ENCODE data around the gene UPF1. TPM values are rescaled to one million over a fixed set of nuclear protein-coding genes. Genes with fewer than 3 reads are reported as not detected.
A peak's percentile ranks its signal among the peaks of the same experiment; 100 is the strongest.

The UPF1 gene
- total and polyA plus RNA-seq, 10 donors: 31.2 to 161 (median 84.4) TPM

DNA sequence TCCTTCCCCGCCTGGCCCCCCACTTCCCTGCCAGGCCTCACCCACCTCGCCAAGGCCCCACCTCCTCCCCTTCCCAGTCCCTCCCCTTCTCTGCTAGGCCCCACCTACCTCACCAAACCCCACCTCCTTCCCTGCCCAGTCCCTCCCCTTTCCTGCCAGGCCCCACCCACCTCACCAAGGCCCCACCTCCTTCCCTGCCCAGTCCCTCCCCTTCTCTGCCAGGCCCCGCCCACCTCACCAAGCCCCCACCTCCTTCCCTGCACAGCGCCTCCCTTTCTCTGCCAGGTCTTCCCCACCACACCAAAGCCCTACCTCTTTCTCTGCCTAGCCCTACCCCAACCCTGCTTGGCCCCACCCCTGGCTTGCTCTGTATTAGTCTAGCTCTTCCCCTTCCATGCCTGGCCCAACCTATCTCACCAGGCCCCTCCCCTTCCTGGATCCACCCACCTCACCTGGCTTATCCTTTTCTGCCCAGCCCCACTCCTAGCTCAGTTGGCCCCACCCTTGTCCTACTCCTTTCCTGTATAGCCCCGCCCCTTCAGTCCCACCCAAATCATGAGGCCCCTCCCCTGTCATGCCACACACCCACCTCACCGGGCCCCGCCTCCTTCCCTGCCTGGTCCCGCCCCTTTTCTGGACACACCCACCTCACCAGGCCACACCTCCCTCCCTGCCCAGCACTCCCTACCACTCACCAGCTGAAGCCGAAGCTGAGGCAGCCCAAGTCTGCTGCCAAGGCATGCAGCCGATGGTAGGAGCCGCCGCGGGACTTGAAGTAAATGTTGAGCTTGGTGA is 48.0 kb downstream of the UPF1 start:
- Histone ChIP-seq H3K27me3 (replicated peaks in 1 of 7) (no peaks in the 10 kb centered on the region), H3K9me3 (peaks cover 0 to 6% (median 0%) of the 10 kb centered on the region in 8 donors), H3K36me3 (no peaks in the 10 kb centered on the region), H3K27ac (no peak overlapping the region), H3K4me1 (no peaks in the 10 kb centered on the region), H3K4me3 (no peak overlapping the region)
- TF ChIP-seq CTCF (IDR thresholded peaks at IDR 0.05 in 8 of 11, conservative IDR thresholded peaks at IDR 0.05 in 3 of 11) (no peak), POLR2AphosphoS5 (IDR thresholded peaks at IDR 0.05) (no peak), POLR2A (IDR thresholded peaks at IDR 0.05) (no peak)
- 67 to 77% (median 71%) methylated on average over 13 of the region's 13 CpGs for WGBS, 5 donors
- DNase-seq: peak; percentile 69
- intact Hi-C loops (cut with DNase I; ENCODE audit: low total_unique reads): no loop called here

DNA sequence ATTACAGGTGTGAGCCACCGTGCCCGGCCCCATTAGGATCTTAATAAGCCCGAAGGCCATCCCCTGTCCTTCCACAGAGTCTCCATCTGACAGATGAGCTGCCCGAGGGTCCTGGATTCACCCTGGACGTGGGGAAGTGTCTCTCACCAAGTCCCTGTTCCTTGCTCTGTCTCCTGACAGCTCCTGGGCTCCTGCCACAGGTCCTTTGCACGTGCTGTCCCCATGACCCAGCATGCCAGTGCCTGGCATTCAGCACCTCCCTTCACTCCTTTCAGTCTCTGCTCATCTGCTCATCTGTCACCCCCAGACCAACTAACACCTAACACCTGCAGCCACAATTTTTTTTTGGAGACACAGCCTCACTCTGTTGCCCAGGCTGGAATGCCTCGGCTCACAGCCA is 49.7 kb downstream of the UPF1 start:
- Histone ChIP-seq H3K4me1 (no peaks in the 10 kb centered on the region), H3K27me3 (replicated peaks in 1 of 7) (peaks cover 0 to 2% (median 0%) of the 10 kb centered on the region in 7 donors), H3K9me3 (peaks cover 0 to 6% (median 0%) of the 10 kb centered on the region in 8 donors), H3K36me3 (no peaks in the 10 kb centered on the region), H3K4me3 (no peak overlapping the region), H3K27ac (no peak overlapping the region)
- DNase-seq: no peak
- 85 to 93% (median 89%) methylated on average over 7 of the region's 7 CpGs for WGBS, 5 donors
- TF ChIP-seq CTCF (IDR thresholded peaks at IDR 0.05 in 8 of 11, conservative IDR thresholded peaks at IDR 0.05 in 3 of 11) (no peak), POLR2AphosphoS5 (IDR thresholded peaks at IDR 0.05) (no peak), POLR2A (IDR thresholded peaks at IDR 0.05) (no peak)
- intact Hi-C loops (cut with DNase I; ENCODE audit: low total_unique reads): no loop called here

DNA sequence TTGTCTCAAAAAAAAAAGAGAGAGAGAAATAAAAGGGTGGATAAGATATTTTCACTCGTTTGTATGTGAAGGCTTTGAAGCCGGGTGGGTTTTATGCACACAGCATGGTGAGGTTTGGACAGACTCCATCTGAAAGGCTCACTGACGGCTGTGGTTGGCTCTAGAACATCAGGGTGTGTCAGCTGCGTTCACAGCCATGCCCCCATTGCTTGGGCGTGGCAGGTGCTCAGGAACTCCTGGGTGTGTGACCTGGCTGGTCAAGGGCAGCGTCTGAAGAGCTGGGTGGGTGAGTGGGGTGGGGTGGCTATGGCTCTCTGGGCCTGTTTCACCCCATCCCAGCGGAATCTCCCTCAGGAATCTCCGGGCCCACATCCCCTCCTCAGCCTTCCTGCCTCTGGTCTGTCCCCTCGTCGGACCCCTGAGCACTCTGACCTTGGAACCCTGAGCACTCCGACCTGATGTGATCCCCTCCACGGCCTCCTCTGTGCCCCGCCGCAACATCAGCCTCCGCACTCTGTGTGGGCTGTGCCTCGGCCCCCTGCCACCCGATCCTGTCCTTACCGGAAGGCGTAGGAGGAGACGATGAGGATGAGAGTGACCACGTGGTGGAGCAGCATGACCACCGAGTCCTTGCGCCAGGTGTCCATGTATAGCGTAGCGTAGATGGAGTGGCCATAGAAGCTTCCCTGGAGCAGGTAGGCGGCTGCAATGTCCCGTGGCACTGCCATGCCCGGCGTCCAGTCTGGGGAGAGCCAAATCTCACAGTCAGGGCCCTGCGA is 52.0 kb downstream of the UPF1 start:
- no peak overlapping the region for H3K4me3 ChIP-seq
- 81 to 89% (median 84%) methylated on average over 29 to 30 of the region's 30 CpGs for WGBS, 5 donors
- H3K9me3 ChIP-seq: no peaks in the 10 kb centered on the region
- H3K27me3 ChIP-seq (replicated peaks in 1 of 7): peaks cover 0 to 6% (median 0%) of the 10 kb centered on the region in 7 donors
- H3K4me1 ChIP-seq: no peaks in the 10 kb centered on the region
- intact Hi-C loops (cut with DNase I; ENCODE audit: low total_unique reads): no loop called here
- no peak for TF ChIP-seq POLR2AphosphoS5 (IDR thresholded peaks at IDR 0.05)
- TF ChIP-seq POLR2A (IDR thresholded peaks at IDR 0.05): no peak
- no peak for TF ChIP-seq CTCF (IDR thresholded peaks at IDR 0.05 in 8 of 11, conservative IDR thresholded peaks at IDR 0.05 in 3 of 11)
- no peak for DNase-seq
- H3K27ac ChIP-seq: no peak overlapping the region
- H3K36me3 ChIP-seq: no peaks in the 10 kb centered on the region

DNA sequence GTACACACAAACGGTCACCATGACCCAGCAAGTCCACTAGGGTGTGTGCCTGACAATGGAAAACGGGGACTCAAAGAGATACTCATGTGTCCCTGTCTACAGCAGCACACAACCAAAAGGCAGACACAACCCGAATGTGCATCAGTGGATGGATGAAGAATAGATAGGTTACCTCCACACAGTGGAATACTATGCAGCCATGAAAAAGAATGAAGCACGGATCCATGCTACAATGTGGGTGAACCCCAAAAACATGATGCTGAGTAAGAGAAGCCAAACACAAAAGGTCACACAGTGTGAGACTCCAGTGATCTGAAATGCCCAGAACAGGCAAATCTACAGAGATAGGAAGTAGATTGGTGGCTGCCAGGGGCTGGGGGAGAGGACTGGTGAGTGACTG is 55.2 kb downstream of the UPF1 start:
- intact Hi-C loops (cut with DNase I; ENCODE audit: low total_unique reads): no loop called here
- no peak for TF ChIP-seq POLR2AphosphoS5 (IDR thresholded peaks at IDR 0.05)
- no peak for TF ChIP-seq CTCF (IDR thresholded peaks at IDR 0.05 in 8 of 11, conservative IDR thresholded peaks at IDR 0.05 in 3 of 11)
- no peak for TF ChIP-seq POLR2A (IDR thresholded peaks at IDR 0.05)
- DNase-seq: no peak
- H3K9me3 ChIP-seq: no peaks in the 10 kb centered on the region
- no peak overlapping the region for H3K27ac ChIP-seq
- no peaks in the 10 kb centered on the region for H3K4me1 ChIP-seq
- H3K4me3 ChIP-seq: no peak overlapping the region
- 87 to 97% (median 91%) methylated on average over 4 of the region's 4 CpGs for WGBS, 5 donors
- H3K27me3 ChIP-seq (replicated peaks in 1 of 7): peaks cover 0 to 14% (median 0%) of the 10 kb centered on the region in 7 donors
- no peaks in the 10 kb centered on the region for H3K36me3 ChIP-seq

All from spleen (tissue), 11 donors.